ENCODE results near the gene FUZ. TPM values are rescaled to one million over a fixed set of nuclear protein-coding genes. Genes with fewer than 3 reads are reported as not detected.
"Not testable (repeated sequence)": the region's sequence is repeated elsewhere in the genome, so short reads cannot be mapped to it uniquely, and the experiment has no call there.

Gene FUZ
- total RNA-seq, 4 donors from 2014 or later = 14.1 to 38.0 (median 23.4) TPM

DNA sequence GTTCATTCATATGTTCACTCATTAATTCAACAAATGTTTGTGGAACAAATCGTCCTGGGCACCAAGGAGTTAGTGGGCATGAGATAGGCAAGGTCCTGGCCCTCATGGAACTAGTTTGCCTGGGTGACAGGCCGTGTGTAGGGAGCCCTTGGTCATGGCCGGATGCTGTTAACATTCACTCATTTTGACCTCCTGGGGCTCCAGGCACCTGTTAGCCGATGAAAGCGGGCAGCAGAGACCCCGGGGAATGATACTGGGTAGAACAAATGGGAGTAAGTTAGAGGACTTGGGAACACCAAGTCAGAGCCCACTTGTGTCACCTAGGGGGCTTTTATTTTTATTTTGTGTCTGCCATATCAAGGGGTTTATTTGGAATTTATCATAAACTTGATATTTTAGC, 11.6 kb upstream of the FUZ start:
- Histone ChIP-seq H3K27ac (replicated peaks in 1 of 4) (no peak overlapping the region), H3K27me3 (no peaks in the 10 kb centered on the region), H3K9me3 (no peaks in the 10 kb centered on the region), H3K4me3 (no peak overlapping the region), H3K36me3 (peaks cover 7 to 63% (median 52%) of the 10 kb centered on the region in 4 donors), H3K4me1 (peaks cover 5 to 12% (median 7%) of the 10 kb centered on the region in 4 donors)
- WGBS = 79% methylated on average over 6 of the region's 6 CpGs
- TF ChIP-seq POLR2AphosphoS5 (IDR thresholded peaks at IDR 0.05) (no peak), POLR2A (IDR thresholded peaks at IDR 0.05; ENCODE audit: low read depth) (no peak), EP300 (IDR thresholded peaks at IDR 0.05) (no peak)
- TF ChIP-seq, protein P1, sequence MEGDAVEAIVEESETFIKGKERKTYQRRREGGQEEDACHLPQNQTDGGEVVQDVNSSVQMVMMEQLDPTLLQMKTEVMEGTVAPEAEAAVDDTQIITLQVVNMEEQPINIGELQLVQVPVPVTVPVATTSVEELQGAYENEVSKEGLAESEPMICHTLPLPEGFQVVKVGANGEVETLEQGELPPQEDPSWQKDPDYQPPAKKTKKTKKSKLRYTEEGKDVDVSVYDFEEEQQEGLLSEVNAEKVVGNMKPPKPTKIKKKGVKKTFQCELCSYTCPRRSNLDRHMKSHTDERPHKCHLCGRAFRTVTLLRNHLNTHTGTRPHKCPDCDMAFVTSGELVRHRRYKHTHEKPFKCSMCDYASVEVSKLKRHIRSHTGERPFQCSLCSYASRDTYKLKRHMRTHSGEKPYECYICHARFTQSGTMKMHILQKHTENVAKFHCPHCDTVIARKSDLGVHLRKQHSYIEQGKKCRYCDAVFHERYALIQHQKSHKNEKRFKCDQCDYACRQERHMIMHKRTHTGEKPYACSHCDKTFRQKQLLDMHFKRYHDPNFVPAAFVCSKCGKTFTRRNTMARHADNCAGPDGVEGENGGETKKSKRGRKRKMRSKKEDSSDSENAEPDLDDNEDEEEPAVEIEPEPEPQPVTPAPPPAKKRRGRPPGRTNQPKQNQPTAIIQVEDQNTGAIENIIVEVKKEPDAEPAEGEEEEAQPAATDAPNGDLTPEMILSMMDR (IDR thresholded peaks at IDR 0.05) = no peak
- DNase-seq (ENCODE audit: extremely low spot score) = no peak
- intact Hi-C loops (cut with DNase I) = no loop called here

DNA sequence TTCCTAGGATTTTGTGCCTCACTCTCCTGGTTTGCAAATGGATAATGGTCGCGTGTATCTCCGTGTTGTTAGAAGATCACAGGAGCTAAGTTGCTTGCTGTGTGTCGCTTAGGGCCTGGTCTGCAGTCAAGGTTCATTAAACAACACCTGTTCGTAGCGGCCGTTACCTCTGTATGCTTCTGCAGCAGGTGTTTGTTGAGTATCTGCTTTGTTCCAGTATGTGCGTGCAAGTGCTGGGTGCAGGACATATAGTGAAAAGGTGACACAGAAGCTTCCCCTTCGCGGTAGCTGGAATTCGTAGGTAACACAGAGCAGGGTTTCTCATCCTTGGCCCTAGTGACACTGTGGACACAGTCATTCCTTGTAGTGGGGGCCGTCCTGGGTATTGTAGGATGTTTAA, 10.4 kb upstream of the FUZ start:
- Histone ChIP-seq H3K4me3 (no peak overlapping the region), H3K27ac (replicated peaks in 1 of 4) (no peak overlapping the region), H3K27me3 (no peaks in the 10 kb centered on the region), H3K4me1 (peaks cover 17 to 21% (median 19%) of the 10 kb centered on the region in 4 donors), H3K36me3 (peaks cover 7 to 51% (median 40%) of the 10 kb centered on the region in 4 donors), H3K9me3 (no peaks in the 10 kb centered on the region)
- DNase-seq (ENCODE audit: extremely low spot score) = no peak
- no peak for TF ChIP-seq POLR2A (IDR thresholded peaks at IDR 0.05; ENCODE audit: low read depth)
- TF ChIP-seq POLR2AphosphoS5 (IDR thresholded peaks at IDR 0.05) = no peak
- no peak for TF ChIP-seq EP300 (IDR thresholded peaks at IDR 0.05)
- TF ChIP-seq, protein P1 (IDR thresholded peaks at IDR 0.05) = no peak
- intact Hi-C loops (cut with DNase I) = no loop called here
- 94% methylated on average over 12 of the region's 12 CpGs for WGBS

DNA sequence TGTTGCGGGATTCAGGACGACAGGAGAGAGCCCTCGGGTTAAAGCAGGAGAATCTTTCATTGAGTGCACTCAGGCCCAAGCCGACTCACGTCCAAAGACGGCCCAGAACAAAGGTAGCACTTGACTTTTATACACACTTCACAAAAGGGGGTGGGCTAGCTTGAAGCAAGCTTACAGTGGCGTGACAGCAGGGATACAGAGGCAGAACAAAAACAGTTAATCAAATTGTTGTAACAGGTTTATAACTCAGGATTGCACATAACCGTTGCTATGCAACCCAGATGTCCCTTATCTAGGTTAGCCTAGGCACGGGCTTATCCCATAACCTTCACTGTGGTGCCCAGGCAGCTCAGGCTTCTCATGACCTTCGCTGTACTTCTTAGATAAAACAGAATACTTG, 7.0 kb upstream of the FUZ start:
- Histone ChIP-seq H3K4me1 (peaks cover 27 to 29% (median 29%) of the 10 kb centered on the region in 4 donors), H3K36me3 (peaks cover 7 to 35% (median 20%) of the 10 kb centered on the region in 4 donors), H3K27me3 (no peaks in the 10 kb centered on the region), H3K9me3 (no peaks in the 10 kb centered on the region), H3K4me3 (no peak overlapping the region), H3K27ac (replicated peaks in 1 of 4) (no peak overlapping the region)
- TF ChIP-seq, protein P1 (IDR thresholded peaks at IDR 0.05) = no peak
- no peak for TF ChIP-seq EP300 (IDR thresholded peaks at IDR 0.05)
- TF ChIP-seq POLR2A (IDR thresholded peaks at IDR 0.05; ENCODE audit: low read depth) = no peak
- TF ChIP-seq POLR2AphosphoS5 (IDR thresholded peaks at IDR 0.05) = no peak
- DNase-seq (ENCODE audit: extremely low spot score) = no peak
- 85% methylated on average over 10 of the region's 10 CpGs for WGBS
- intact Hi-C loops (cut with DNase I) = no loop called here

DNA sequence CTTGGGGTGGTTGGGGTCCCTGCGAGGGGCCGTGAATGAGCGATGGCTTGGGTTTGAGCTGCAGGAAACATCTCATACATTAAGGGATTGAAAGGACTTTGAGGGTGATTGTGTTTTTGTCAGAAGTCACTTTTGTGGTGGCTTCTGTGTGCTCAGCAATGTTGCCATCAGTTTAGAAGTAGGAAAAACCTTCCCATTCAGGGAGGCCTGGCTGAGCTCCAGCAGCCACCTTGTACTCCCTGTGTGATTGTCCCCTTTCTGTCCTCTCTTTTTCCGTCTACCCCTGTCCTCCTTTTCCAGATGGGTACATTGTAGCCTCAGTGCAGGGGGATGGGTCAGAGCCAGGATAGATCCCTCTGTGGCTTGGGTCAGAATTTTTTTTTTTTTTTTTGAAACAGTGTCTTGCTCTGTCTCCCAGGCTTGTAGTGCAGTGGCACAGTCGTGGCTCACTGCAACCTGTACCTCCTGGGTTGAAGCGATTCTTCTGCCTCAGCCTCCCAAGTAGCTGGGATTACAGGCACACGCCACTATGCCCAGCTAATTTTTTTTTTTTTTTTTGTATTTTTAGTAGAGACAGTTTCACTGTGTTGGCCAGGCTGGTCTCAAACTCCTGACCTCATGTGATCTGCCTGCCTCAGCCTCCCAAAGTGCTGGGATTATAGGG, 6.5 kb upstream of the FUZ start:
- intact Hi-C loops (cut with DNase I) = loop anchor here (5.0 kb wide), 1 partner anchor 33 kb away; the partner anchor contains the start of gene PTOV1

DNA sequence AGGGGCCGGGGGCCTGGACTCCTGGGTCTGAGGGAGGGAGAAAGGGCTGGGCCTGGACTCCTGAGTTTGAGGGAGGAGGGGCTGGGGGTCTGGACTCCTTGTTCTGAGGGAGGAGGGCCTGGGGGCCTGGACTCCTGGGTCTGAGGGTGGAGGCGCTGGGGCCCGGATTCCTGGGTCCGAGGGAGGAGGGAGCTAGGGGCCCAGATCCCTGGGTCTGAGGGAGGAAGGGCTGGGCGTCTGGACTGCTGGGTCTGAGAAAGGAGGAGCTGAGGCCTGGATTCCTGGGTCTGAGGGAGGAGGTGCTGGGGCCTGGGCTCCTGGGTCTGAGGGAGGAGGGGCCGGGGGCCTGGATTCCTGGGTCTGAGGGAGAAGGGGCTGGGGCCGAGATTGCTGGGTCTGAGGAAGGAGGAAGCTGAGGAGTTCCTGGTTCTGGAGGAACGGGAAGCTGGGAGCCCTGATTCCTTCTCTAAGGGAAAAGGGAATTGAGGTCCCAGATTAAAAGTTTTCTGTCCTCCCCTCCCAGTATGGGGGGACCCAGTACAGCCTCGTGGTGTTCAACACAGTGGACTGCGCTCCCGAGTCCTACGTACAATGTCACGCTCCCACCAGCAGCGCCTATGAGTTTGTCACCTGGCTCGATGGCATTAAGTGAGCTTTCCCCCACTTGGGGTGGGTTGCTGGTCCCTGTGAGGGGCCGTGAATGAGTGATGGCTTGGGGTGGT, 5.7 kb upstream of the FUZ start:
- peaks cover 7 to 26% (median 15%) of the 10 kb centered on the region in 4 donors for H3K36me3 ChIP-seq
- peaks cover 33 to 36% (median 35%) of the 10 kb centered on the region in 4 donors for H3K4me1 ChIP-seq
- intact Hi-C loops (cut with DNase I) = loop anchor here (5.0 kb wide), 1 partner anchor 33 kb away; the partner anchor contains the start of gene PTOV1
- DNase-seq (ENCODE audit: extremely low spot score) = no peak
- peak overlapping the region; percentile 94 to 97 (median 96) for H3K27ac ChIP-seq (replicated peaks in 1 of 4)
- peak overlapping the region; percentile 62 to 93 (median 79) for H3K4me3 ChIP-seq
- H3K27me3 ChIP-seq = no peaks in the 10 kb centered on the region
- H3K9me3 ChIP-seq = no peaks in the 10 kb centered on the region
- TF ChIP-seq, protein P1 (IDR thresholded peaks at IDR 0.05) = no peak
- TF ChIP-seq EP300 (IDR thresholded peaks at IDR 0.05) = no peak
- no peak for TF ChIP-seq POLR2A (IDR thresholded peaks at IDR 0.05; ENCODE audit: low read depth)
- no peak for TF ChIP-seq POLR2AphosphoS5 (IDR thresholded peaks at IDR 0.05)
- 25% methylated on average over 15 of the region's 16 CpGs for WGBS

More for the DNA sequence above, 6.5 kb upstream of the FUZ start:
- Histone ChIP-seq H3K4me1 (peaks cover 27 to 29% (median 29%) of the 10 kb centered on the region in 4 donors), H3K4me3 (peak overlapping the region; percentile 62 to 93 (median 79)), H3K36me3 (peaks cover 7 to 33% (median 20%) of the 10 kb centered on the region in 4 donors)
- H3K9me3 ChIP-seq; H3K27ac ChIP-seq (replicated peaks in 1 of 4); H3K27me3 ChIP-seq; DNase-seq (ENCODE audit: extremely low spot score): not testable (repeated sequence)
- 73% methylated on average over 7 of the region's 7 CpGs for WGBS
